Endothelial cell of umbilical vein (primary cell): ENCODE data around the gene DACT3. TPM values are rescaled to one million over a fixed set of nuclear protein-coding genes. Genes with fewer than 3 reads are reported as not detected.

Experiments used
- BruUV-seq: library from RNA; stranded (reverse); fragments of 400-500 nt; replicated peaks from 2 replicates; lab custom pipeline; 2021; lab: Mats Ljungman, UMichigan
- CTCF ChIA-PET: fragments of 300-600, 350-600 bp; sonication (Branson Sonifier 250); formaldehyde crosslinking; loops from one replicate; lab custom pipeline; 2021; ENCODE audit warnings: antibody characterized with exemption, inconsistent platforms; lab: Charles Lee
- POLR2A ChIA-PET: fragments of 300-600, 350-600 bp; sonication (Branson Sonifier 250); formaldehyde crosslinking; loops from one replicate; lab custom pipeline; 2021; ENCODE audit warnings: antibody characterized with exemption, inconsistent platforms; lab: Charles Lee
- DNase-seq: peaks from one replicate; pipeline ENCODE4 v3.0.0-alpha.2; 2011; ENCODE audit warnings: low read depth, low spot score
- FAIRE-seq: peaks from 2 replicates; lab custom pipeline; 2011; peaks lifted over from hg19 to GRCh38; lab: Jason Lieb, UNC
- H2AFZ ChIP-seq: 2 replicates; pipeline ENCODE4 v1.6.0; 2012; ENCODE audit warnings: low read depth, low read length, control low read depth, inconsistent platforms
- H3K27ac ChIP-seq: 2 replicates; pipeline ENCODE4 v1.5.1; 2011; ENCODE audit warnings: low read depth, mild to moderate bottlenecking, control low read depth, low read length, moderate library complexity; ENCODE audit not compliant: insufficient read depth
- H3K27me3 ChIP-seq, 2 experiments: 2 replicates each; pipeline versions ENCODE4 v1.6.0 to v1.6.1; 2011; ENCODE audit warnings: low read length in 2 of 2, mixed read lengths in 1 of 2; ENCODE audit not compliant: control insufficient read depth in 2 of 2, insufficient read depth in 2 of 2
- H3K36me3 ChIP-seq, 2 experiments: 2 replicates in 1 of 2; 3 replicates in 1 of 2; pipeline ENCODE4 v1.5.1; 2011; ENCODE audit warnings: low read length in 2 of 2, mild to moderate bottlenecking in 1 of 2, moderate library complexity in 1 of 2; ENCODE audit not compliant: control insufficient read depth in 2 of 2, insufficient read depth in 2 of 2; ENCODE audit errors: extremely low read depth in 1 of 2
- H3K4me1 ChIP-seq: 3 replicates; pipeline ENCODE4 v1.5.1; 2011; ENCODE audit warnings: mild to moderate bottlenecking, low read length; ENCODE audit not compliant: control insufficient read depth, insufficient read depth; ENCODE audit errors: extremely low read depth
- H3K4me2 ChIP-seq: 2 replicates; pipeline ENCODE4 v1.6.1; 2011; ENCODE audit warnings: low read length, control low read depth, mixed read lengths; ENCODE audit not compliant: insufficient read depth
- H3K4me3 ChIP-seq, 3 experiments: fragments of 200-600 bp in 1 of 3; sonication (generic), shearing (Covaris generic) in 1 of 3; replicated peaks in 1 of 3; 2 replicates each; pipeline ENCODE4 v1.5.1; 2011 to 2016; ENCODE audit warnings: control low read depth in 3 of 3, low read length in 3 of 3, mild to moderate bottlenecking in 2 of 3, inconsistent platforms in 1 of 3, low read depth in 1 of 3, moderate library complexity in 1 of 3; ENCODE audit not compliant: insufficient read depth in 1 of 3
- H3K79me2 ChIP-seq: 2 replicates; pipeline ENCODE4 v1.6.0; 2012; ENCODE audit warnings: low read length, inconsistent platforms; ENCODE audit not compliant: control insufficient read depth, insufficient read depth
- H3K9ac ChIP-seq: replicated peaks from 2 replicates; pipeline ENCODE3; 2011; ENCODE audit warnings: low read length, control low read depth; ENCODE audit not compliant: insufficient read depth; ENCODE audit errors: extremely low read depth
- H3K9me1 ChIP-seq: replicated peaks from 3 replicates; pipeline ENCODE4 v1.6.0; 2011; ENCODE audit warnings: mild to moderate bottlenecking, low read length; ENCODE audit not compliant: control insufficient read depth, insufficient read depth; ENCODE audit errors: extremely low read depth
- H3K9me3 ChIP-seq: replicated peaks from 2 replicates; pipeline ENCODE4 v1.5.1; 2012; ENCODE audit warnings: low read length, inconsistent platforms; ENCODE audit not compliant: control insufficient read depth, insufficient read depth
- H4K20me1 ChIP-seq: replicated peaks from 2 replicates; pipeline ENCODE3; 2011; ENCODE audit warnings: mild to moderate bottlenecking, low read length; ENCODE audit not compliant: control insufficient read depth, insufficient read depth; ENCODE audit errors: extremely low read depth
- EZH2 ChIP-seq: IDR thresholded peaks from 2 replicates; pipeline ENCODE4 v1.6.1; 2012; ENCODE audit warnings: borderline replicate concordance, low read depth, mild to moderate bottlenecking, moderate library complexity, low read length, inconsistent platforms; ENCODE audit not compliant: severe bottlenecking
- FOS ChIP-seq: IDR thresholded peaks from 2 replicates; pipeline ENCODE4 v1.6.1; 2011; ENCODE audit warnings: mild to moderate bottlenecking, low read length, moderate library complexity, borderline replicate concordance; ENCODE audit not compliant: insufficient read depth
- GATA2 ChIP-seq: IDR thresholded peaks from 2 replicates; pipeline ENCODE4 v1.7.0; 2011; ENCODE audit warnings: low read depth, mild to moderate bottlenecking, moderate library complexity, mixed read lengths, low read length; ENCODE audit not compliant: insufficient read length, insufficient read depth
- JUN ChIP-seq: IDR thresholded peaks from 2 replicates; pipeline ENCODE4 v1.6.1; 2011; ENCODE audit warnings: borderline replicate concordance, low read depth; ENCODE audit not compliant: insufficient read length, insufficient read depth
- MAX ChIP-seq: IDR thresholded peaks from 2 replicates; pipeline ENCODE4 v1.6.1; 2011; ENCODE audit not compliant: insufficient read depth, insufficient read length
- MYC ChIP-seq: IDR thresholded peaks from one replicate; pipeline ENCODE4 v1.6.1; 2011; ENCODE audit warnings: mild to moderate bottlenecking, low read depth, low read length
- POLR2A ChIP-seq: IDR thresholded peaks from 2 replicates; pipeline ENCODE4 v1.6.1; 2012; ENCODE audit warnings: low read depth, mild to moderate bottlenecking, control low read depth, low read length
- POLR2AphosphoS5 ChIP-seq: IDR thresholded peaks from 2 replicates; pipeline ENCODE4 v1.6.1; 2012; ENCODE audit warnings: low read depth, mild to moderate bottlenecking, control low read depth, low read length, moderate library complexity; ENCODE audit not compliant: insufficient read depth
- dilution Hi-C: fragments of 300-500 bp; cut with MboI; formaldehyde crosslinking; loops from one replicate; pipeline ENCODE4 v1.15.0; 2019; ENCODE audit warnings: low sequenced_read_pairs; ENCODE audit not compliant: extremely low pct_ligation_motif_present
- intact Hi-C: fragments of 100-400 bp; cut with micrococcal nuclease; formaldehyde crosslinking; loops from one replicate; pipeline ENCODE4 v1.10.0; 2022
- polyA plus RNA-seq, 4 experiments: library from polyadenylated mRNA; depleted of rRNA in 3 of 4; stranded (reverse) in 3 of 4; unstranded in 1 of 4; fragments of >200 nt; gene quantifications; 2 replicates each; pipeline versions ENCODE4 v1.2.1 to v1.2.3, GENCODE V29; 2011 to 2012; ENCODE audit warnings: missing spikeins in 1 of 4
- total RNA-seq: library from RNA; stranded (reverse); gene quantifications from 2 replicates; pipeline ENCODE4 v1.2.3, GENCODE V29; 2021
- TF ChIP-seq, protein P1 (sequence below), 2 donors: IDR thresholded peaks; 1 replicate in 1 of 2; 2 replicates in 1 of 2; pipeline ENCODE4 v1.5.1; 2011; ENCODE audit warnings: low read length in 2 of 2, mild to moderate bottlenecking in 2 of 2, moderate library complexity in 2 of 2, control low read depth in 1 of 2, inconsistent platforms in 1 of 2, low read depth in 1 of 2; ENCODE audit not compliant: insufficient read depth in 1 of 2; ENCODE audit errors: extremely low read depth in 1 of 2

Gene DACT3
- total and polyA plus RNA-seq, 2 donors (not counting 3 experiments of a cell fraction or from before 2014, with no cell fraction given) = 0.22 to 0.76 TPM

DNA sequence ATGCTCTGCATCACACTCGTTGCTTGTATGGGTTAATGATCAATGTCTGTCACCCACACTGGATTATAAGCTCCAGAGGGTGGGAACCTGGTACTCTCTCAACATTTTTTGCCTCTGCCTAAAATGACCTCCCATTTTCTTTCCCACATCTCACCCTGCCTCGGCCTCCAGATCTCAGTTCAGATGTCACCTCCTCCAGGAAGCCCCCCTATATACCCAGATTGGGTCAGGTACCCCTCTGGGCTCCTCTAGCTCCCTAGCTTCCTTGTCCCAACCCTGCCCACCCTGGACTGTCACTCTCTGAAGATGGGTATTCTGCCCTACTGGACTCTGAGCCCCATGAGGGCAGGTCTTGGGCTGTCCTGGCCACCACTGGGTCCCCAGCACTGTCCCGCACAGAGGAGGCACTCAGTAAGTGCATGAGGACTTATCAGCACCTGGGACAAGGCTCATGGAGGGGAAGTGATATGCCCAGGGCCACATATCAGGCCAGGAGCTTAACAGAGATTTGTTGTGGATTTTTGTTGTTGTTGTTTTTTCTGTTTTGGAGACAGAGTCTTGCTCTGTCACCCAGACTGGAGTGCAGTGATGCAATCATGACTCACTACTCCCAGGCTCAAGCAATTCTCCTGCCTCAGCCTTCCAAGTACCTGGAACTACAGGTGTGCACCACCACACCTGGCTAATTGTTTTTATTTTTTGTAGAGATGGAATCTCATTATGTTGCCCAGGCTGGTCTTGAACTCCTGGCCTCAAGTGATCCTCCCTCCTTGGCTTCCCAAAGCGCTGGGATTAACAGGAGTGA, 32.1 kb upstream of the DACT3 start:
- H4K20me1 ChIP-seq = no peaks in the 10 kb centered on the region
- FAIRE-seq = no peak
- H3K79me2 ChIP-seq = no peaks in the 10 kb centered on the region
- dilution Hi-C loops (no loop called here), intact Hi-C loops (no loop called here)
- CTCF ChIA-PET = no interaction called here
- POLR2A ChIA-PET = no interaction called here
- H3K27me3 ChIP-seq = no peaks in the 10 kb centered on the region
- no peak overlapping the region for H3K9ac ChIP-seq
- peaks cover 25 to 69% of the 10 kb centered on the region in 2 experiments for H3K36me3 ChIP-seq
- H2AFZ ChIP-seq = no peak overlapping the region
- H3K4me1 ChIP-seq = no peaks in the 10 kb centered on the region
- no peak overlapping the region for H3K4me2 ChIP-seq
- H3K27ac ChIP-seq = no peak overlapping the region
- no peak for DNase-seq
- H3K4me3 ChIP-seq = no peak overlapping the region
- H3K9me1 ChIP-seq = no peaks in the 10 kb centered on the region
- BruUV-seq = no TSS peak
- TF ChIP-seq GATA2 (no peak), POLR2AphosphoS5 (no peak), FOS (no peak), POLR2A (no peak), MAX (no peak), EZH2 (no peak), JUN (no peak), MYC (no peak)
- TF ChIP-seq, protein P1, sequence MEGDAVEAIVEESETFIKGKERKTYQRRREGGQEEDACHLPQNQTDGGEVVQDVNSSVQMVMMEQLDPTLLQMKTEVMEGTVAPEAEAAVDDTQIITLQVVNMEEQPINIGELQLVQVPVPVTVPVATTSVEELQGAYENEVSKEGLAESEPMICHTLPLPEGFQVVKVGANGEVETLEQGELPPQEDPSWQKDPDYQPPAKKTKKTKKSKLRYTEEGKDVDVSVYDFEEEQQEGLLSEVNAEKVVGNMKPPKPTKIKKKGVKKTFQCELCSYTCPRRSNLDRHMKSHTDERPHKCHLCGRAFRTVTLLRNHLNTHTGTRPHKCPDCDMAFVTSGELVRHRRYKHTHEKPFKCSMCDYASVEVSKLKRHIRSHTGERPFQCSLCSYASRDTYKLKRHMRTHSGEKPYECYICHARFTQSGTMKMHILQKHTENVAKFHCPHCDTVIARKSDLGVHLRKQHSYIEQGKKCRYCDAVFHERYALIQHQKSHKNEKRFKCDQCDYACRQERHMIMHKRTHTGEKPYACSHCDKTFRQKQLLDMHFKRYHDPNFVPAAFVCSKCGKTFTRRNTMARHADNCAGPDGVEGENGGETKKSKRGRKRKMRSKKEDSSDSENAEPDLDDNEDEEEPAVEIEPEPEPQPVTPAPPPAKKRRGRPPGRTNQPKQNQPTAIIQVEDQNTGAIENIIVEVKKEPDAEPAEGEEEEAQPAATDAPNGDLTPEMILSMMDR (IDR thresholded peaks at IDR 0.05; ENCODE audit: extremely low read depth in 1 of 2, insufficient read depth in 1 of 2, low read depth in 1 of 2, low read length in 2 of 2) = no peak
- no peaks in the 10 kb centered on the region for H3K9me3 ChIP-seq
